T-helper 17 cell (primary cell): Measurements from ENCODE around the gene OR8S1. TPM values are rescaled to one million over a fixed set of nuclear protein-coding genes. Genes with fewer than 3 reads are reported as not detected.

Experiments
- total RNA-seq, 4 donors: library from RNA in 2 of 4; stranded (reverse) in 2 of 4; gene quantifications; one replicate each; pipeline ENCODE4 v1.2.3 and lab custom pipeline; 2022 to 2026

The OR8S1 gene
- total RNA-seq, 2 donors from 2014 or later = not detected

Other genes starting within 250 kb of the OR8S1 start
- 10 to 100 TPM; 18.4 to 27.1 TPM for gene ZNF641, start 174.7 kb upstream of the OR8S1 start, total RNA-seq
- gene ANP32D, start 53.1 kb upstream of the OR8S1 start, total RNA-seq = not detected
- gene C12orf54, start 43.1 kb upstream of the OR8S1 start, total RNA-seq = not detected
- not detected for gene LALBA, start 44.4 kb downstream of the OR8S1 start, total RNA-seq
- gene KANSL2, start 156.6 kb downstream of the OR8S1 start, total RNA-seq = 100 to 1,000 TPM in 1 of 2 donors, 10 to 100 TPM in 1; 90.2 to 127 TPM
- gene CCNT1, start 191.1 kb downstream of the OR8S1 start, total RNA-seq = 100 to 1,000 TPM in 1 of 2 donors, 10 to 100 TPM in 1; 87.5 to 117 TPM